B cell (primary cell): Measurements from ENCODE around the gene SMPDL3B.

Experiments used
- CTCF ChIP-seq: fragments of 200-600 bp; IDR thresholded peaks from one replicate; pipeline ENCODE4 v1.8.0; 2022; ENCODE audit warnings: antibody characterized with exemption, mild to moderate bottlenecking
- EZH2 ChIP-seq: IDR thresholded peaks from 2 replicates; pipeline ENCODE4 v1.6.1; 2012; ENCODE audit warnings: borderline replicate concordance, low read depth, mild to moderate bottlenecking, moderate library complexity, low read length; ENCODE audit not compliant: insufficient read depth, poor library complexity, severe bottlenecking

- TF ChIP-seq CTCF: no peak
- TF ChIP-seq EZH2: no peak
These were observed 22.9 kb downstream of the SMPDL3B start for GRCh38 chr1:27957655-27958054.
